ENCODE results near the gene MGAT5B. TPM values are rescaled to one million over a fixed set of nuclear protein-coding genes. Genes with fewer than 3 reads are reported as not detected.

MGAT5B gene
- total RNA-seq, 4 donors from 2014 or later, result 0.12 to 0.63 TPM; not detected in 2

DNA sequence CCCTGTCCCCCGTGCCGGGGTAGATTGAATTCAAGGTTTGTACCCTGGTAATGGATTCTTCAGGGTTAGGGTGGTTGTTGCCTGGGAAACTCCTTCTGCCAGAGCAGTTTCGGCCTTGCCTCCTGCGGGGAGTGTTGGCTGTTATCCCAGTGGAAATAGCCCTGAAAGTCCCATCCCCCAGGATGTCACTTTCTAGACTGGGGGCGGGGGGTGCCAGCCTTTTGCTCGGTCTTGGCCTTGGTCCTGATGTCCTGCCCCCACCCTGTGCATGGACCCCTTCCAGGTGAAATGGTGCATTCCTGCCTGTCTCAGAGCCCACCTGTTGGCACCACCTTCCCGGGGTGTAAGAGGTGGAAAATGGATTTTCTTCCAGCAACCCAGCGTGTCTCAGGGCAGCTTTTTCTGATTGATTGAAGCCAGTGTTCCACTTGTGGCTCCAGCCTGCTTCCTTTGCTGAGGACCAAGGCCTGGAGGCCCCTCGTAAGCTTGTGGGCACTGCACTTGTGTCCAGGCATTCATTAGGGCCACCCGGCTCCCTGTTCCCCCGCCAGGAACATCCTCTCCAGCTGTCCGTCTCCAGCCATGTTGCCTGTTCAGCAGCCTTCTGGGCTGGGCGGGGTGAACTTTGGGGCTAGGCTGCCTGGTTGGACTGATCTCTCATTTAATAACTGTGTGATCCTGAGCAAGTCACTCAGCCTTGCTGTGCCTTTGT lies 25.6 kb downstream of the MGAT5B start:
- TF ChIP-seq, protein P1, sequence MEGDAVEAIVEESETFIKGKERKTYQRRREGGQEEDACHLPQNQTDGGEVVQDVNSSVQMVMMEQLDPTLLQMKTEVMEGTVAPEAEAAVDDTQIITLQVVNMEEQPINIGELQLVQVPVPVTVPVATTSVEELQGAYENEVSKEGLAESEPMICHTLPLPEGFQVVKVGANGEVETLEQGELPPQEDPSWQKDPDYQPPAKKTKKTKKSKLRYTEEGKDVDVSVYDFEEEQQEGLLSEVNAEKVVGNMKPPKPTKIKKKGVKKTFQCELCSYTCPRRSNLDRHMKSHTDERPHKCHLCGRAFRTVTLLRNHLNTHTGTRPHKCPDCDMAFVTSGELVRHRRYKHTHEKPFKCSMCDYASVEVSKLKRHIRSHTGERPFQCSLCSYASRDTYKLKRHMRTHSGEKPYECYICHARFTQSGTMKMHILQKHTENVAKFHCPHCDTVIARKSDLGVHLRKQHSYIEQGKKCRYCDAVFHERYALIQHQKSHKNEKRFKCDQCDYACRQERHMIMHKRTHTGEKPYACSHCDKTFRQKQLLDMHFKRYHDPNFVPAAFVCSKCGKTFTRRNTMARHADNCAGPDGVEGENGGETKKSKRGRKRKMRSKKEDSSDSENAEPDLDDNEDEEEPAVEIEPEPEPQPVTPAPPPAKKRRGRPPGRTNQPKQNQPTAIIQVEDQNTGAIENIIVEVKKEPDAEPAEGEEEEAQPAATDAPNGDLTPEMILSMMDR (IDR thresholded peaks at IDR 0.05), result no peak
- DNase-seq (ENCODE audit: low spot score) (no peak), ATAC-seq (ENCODE audit: low FRiP score) (no peak)

DNA sequence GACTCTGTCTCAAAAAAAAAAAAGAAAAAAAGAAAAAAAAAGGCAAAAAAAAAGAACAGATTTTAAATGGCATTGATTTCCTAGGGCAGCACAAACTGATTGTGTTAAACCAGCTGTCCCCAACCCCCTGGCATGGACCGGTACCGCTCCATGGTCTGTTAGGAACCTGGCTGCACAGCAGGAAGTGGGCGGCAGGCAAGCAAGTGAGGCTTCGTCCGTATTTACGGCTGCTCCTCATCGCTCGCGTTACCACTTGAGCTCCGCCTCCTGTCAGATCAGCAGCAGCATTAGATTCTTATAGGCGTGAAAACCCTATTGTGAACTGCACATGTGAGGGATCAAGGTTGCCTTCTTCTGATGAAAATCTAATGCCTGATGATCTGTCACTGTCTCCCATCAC lies 26.6 kb downstream of the MGAT5B start:
- TF ChIP-seq, protein P1 (IDR thresholded peaks at IDR 0.05), result no peak
- DNase-seq (ENCODE audit: low spot score) (no peak), ATAC-seq (ENCODE audit: low FRiP score) (no peak)

DNA sequence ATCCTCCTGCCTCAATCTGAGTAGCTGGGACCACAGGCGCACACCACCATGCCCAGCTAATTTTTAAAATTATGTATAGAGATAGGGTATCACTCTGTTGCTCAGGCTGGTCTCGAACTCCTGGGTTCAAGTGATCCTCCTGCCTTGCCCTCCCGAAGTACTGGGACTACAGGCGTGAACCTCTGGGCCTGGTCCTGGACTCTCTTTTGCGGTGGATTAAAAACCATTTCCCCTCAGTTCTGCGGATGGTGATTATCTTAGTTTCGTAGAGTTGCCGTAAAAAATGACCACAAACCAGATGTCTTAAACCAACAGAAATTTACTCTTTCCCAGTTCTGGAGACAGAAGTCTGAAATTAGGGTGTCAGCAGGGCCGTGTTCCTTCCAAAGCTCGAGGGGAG lies 28.8 kb downstream of the MGAT5B start:
- DNase-seq (ENCODE audit: low spot score) (no peak), ATAC-seq (ENCODE audit: low FRiP score) (no peak)
- TF ChIP-seq, protein P1 (IDR thresholded peaks at IDR 0.05), result no peak

DNA sequence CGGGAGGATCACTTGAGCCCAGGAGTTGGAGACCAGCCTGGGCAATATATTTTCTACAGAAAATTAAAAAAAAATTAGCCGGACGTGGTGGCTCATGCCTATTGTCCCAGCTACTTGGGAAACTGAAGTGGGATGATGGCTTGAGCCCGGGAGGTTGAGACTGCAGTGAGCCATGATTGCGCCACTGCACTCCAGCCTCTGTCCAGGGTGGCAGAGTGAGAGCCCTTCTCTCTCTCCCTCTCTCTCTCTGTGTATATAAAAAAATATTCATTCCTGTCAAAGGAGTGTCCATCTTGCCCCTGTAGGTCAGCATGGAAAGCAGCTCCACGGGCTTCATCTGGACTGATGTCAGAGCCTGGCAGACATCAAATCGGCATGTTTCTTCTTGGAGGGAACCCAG lies 31.2 kb downstream of the MGAT5B start:
- ATAC-seq (ENCODE audit: low FRiP score), result no peak
- TF ChIP-seq, protein P1 (IDR thresholded peaks at IDR 0.05), result no peak

DNA sequence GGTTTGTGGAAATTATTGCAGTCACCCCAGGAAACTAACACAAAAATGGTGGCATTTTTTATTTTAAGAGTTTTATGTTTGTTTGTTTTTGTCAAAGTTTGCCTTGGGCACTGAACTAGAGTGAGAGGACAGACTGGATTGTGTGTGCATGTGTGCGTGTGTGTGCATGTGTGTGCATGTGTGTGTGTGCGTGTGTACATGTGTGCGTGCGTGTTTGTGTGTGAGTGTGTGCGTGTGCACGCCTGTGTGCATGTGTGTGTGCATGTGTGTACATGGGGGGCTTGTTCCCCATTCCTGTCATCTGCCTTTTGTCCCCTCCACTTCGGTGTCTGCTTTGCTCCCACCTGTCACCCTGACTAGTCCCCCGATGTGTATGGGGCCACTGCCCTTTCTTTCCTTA lies 32.5 kb downstream of the MGAT5B start:
- DNase-seq (ENCODE audit: low spot score) (no peak), ATAC-seq (ENCODE audit: low FRiP score) (no peak)
- TF ChIP-seq, protein P1 (IDR thresholded peaks at IDR 0.05), result no peak

More for the DNA sequence above, 31.2 kb downstream of the MGAT5B start:
- DNase-seq (ENCODE audit: low spot score), result no peak

DNA sequence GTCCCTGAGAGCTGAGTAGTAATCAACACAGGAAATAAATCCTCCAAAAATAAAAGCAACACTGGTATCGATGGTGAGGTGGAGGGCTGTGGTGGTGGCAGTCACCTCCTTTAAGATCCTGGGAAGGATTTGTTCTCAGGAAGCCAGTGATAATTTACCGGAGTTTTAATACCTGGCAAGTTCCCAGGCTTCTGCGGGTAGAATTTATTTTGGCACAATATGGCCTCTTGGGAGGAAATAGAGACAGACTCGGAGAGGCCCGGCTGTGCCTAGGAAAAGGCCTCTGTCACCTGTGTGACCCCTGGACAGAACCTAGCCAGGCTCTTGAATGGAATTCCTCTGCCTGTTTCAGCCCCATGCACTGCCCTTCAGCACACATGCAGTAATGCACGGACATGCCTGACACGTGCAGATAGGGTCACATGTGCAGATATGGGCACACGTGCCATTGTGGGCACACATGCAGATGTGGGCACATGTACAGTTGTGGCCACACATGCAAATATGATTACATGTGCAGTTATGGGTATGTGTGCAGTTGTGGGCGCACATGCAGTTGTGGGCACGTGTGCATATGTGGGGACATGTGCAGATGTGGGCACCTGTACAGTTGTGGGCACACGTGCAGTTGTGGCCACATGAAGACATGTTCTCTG lies 33.5 kb downstream of the MGAT5B start:
- no peak for ATAC-seq (ENCODE audit: low FRiP score)
- TF ChIP-seq, protein P1 (IDR thresholded peaks at IDR 0.05), result no peak
- DNase-seq (ENCODE audit: low spot score), result no peak

DNA sequence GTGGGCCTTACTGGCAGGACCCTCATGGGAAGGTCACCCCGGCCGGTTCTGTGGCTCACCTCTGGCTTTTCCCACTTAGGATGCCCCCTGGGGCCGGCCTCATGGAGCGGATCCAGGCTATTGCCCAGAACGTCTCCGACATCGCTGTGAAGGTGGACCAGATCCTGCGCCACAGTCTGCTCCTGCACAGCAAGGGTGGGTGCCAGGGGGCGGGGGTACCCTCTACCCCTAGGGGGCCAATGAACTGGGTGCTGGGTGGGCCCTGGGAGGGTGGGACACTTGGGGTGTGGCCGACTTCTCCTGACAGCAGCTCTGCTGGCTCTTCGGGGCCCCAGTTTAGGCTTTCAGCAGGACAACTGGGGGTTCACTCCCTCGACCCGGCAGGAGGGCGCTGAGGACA lies 34.3 kb downstream of the MGAT5B start:
- no peak for ATAC-seq (ENCODE audit: low FRiP score)
- TF ChIP-seq, protein P1 (IDR thresholded peaks at IDR 0.05), result no peak
- DNase-seq (ENCODE audit: low spot score), result no peak

All from omental fat pad (tissue), 4 donors.